PC-9 (cell line): Measurements from ENCODE around the gene ADAMTSL3. TPM values are rescaled to one million over a fixed set of nuclear protein-coding genes. Genes with fewer than 3 reads are reported as not detected.
"Not testable (repeated sequence)": the region's sequence is repeated elsewhere in the genome, so short reads cannot be mapped to it uniquely, and the experiment has no call there.

Experiments
- BruUV-seq: library from RNA; stranded (reverse); fragments of 400-500 nt; replicated peaks from 2 replicates; lab custom pipeline; 2021; lab: Mats Ljungman, UMichigan
- CTCF ChIA-PET: fragments of 300-600 bp; sonication (Branson Sonifier 250); formaldehyde crosslinking; loops from one replicate; lab custom pipeline; 2022; ENCODE audit warnings: antibody characterized with exemption; lab: Charles Lee
- POLR2A ChIA-PET: fragments of 300-600 bp; sonication (Branson Sonifier 250); formaldehyde crosslinking; loops from one replicate; lab custom pipeline; 2022; ENCODE audit warnings: antibody characterized with exemption; ENCODE audit not compliant: unreplicated experiment; lab: Charles Lee
- DNase-seq, 2 experiments: peaks; one replicate each; pipeline versions ENCODE4 v3.0.0 to v3.0.0-alpha.2; 2015 to 2022; ENCODE audit warnings: mixed read lengths in 1 of 2
- H2AFZ ChIP-seq: fragments of 200-600 bp; sonication (generic); 2 replicates; pipeline ENCODE4 v1.8.1; 2017; ENCODE audit warnings: antibody characterized with exemption
- H3F3A ChIP-seq: fragments of 200-600 bp; sonication (generic); 2 replicates; pipeline ENCODE4 v1.8.1; 2017; ENCODE audit warnings: antibody characterized with exemption, mild to moderate bottlenecking, low read depth; ENCODE audit not compliant: insufficient read depth
- H3K27ac ChIP-seq: fragments of 200-600 bp; sonication (generic); 2 replicates; pipeline ENCODE4 v1.6.1; 2016; ENCODE audit warnings: mixed run types
- H3K27me3 ChIP-seq: fragments of 200-600 bp; sonication (generic); 2 replicates; pipeline ENCODE4 v1.6.1; 2016; ENCODE audit warnings: low read depth, mixed run types; ENCODE audit not compliant: insufficient read depth
- H3K36me3 ChIP-seq: fragments of 200-600 bp; sonication (generic); 2 replicates; pipeline ENCODE4 v1.6.1; 2016; ENCODE audit warnings: low read depth, mixed run types
- H3K4me1 ChIP-seq: fragments of 200-600 bp; sonication (generic); replicated peaks from 2 replicates; pipeline ENCODE4 v1.6.1; 2016; ENCODE audit warnings: mixed run types; ENCODE audit not compliant: insufficient read depth
- H3K4me2 ChIP-seq: fragments of 200-600 bp; sonication (generic); 2 replicates; pipeline ENCODE4 v1.6.1; 2017; ENCODE audit warnings: mixed run types
- H3K4me3 ChIP-seq: fragments of 200-600 bp; sonication (generic); 2 replicates; pipeline ENCODE4 v1.6.1; 2016; ENCODE audit warnings: mixed run types
- H3K79me2 ChIP-seq: fragments of 200-600 bp; sonication (generic); 2 replicates; pipeline ENCODE4 v1.6.1; 2017; ENCODE audit warnings: low read depth, mixed run types
- H3K9me2 ChIP-seq: fragments of 200-600 bp; sonication (generic); 2 replicates; pipeline ENCODE4 v1.8.1; 2017; ENCODE audit warnings: mild to moderate bottlenecking; ENCODE audit not compliant: insufficient read depth
- H3K9me3 ChIP-seq: fragments of 200-600 bp; sonication (generic); 2 replicates; pipeline ENCODE4 v1.8.1; 2016; ENCODE audit warnings: low read depth; ENCODE audit not compliant: insufficient read depth
- H4K20me1 ChIP-seq: fragments of 200-600 bp; sonication (generic); 2 replicates; pipeline ENCODE4 v1.8.1; 2017; ENCODE audit not compliant: insufficient read depth
- EZH2 ChIP-seq: fragments of 200-600 bp; sonication (generic); IDR thresholded peaks from 2 replicates; pipeline ENCODE4 v1.8.0; 2017; ENCODE audit warnings: antibody characterized with exemption, low read depth
- intact Hi-C: fragments of 100-400 bp; cut with micrococcal nuclease; formaldehyde crosslinking; loops from one replicate; pipeline ENCODE4 v1.10.0; 2022; ENCODE audit not compliant: unreplicated experiment
- total RNA-seq: library from RNA; stranded (reverse); gene quantifications from 2 replicates; pipeline ENCODE4 v1.2.3, GENCODE V29; 2021
- TF ChIP-seq, protein P1 (sequence below): fragments of 200-600 bp; sonication (generic); conservative IDR thresholded peaks from 2 replicates; pipeline ENCODE4 v1.6.1; 2017; ENCODE audit warnings: mixed run types, antibody characterized with exemption, mild to moderate bottlenecking, moderate library complexity

ADAMTSL3 gene
- total RNA-seq, 1 experiment from 2014 or later = 5.0 TPM

DNA sequence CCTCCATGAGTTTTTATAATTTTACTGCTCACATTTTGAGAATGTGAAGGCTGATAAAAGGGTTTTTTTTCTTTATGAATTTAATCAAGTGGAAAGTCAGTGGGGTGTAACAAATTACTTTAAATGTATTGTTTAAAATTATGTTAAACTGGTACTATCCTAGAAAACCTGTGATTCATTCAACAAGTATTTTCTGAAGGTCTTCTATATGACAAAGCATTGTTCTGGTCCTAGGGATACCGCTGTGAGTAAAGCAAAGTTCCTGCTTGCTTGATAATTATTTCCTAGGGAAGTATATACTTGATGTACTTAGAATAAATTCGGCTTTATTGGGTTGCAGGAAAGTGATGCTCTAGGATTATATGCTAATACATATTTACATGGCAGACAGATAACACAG lies 428.8 kb downstream of the ADAMTSL3 start:
- Histone ChIP-seq H3K4me1 (no peaks in the 10 kb centered on the region), H2AFZ (no peak overlapping the region), H3K4me2 (no peak overlapping the region), H3K27ac (no peak overlapping the region), H3K9me2 (no peaks in the 10 kb centered on the region), H3K36me3 (no peaks in the 10 kb centered on the region), H3F3A (no peaks in the 10 kb centered on the region), H3K9me3 (no peaks in the 10 kb centered on the region), H3K27me3 (peaks cover 3% of the 10 kb centered on the region; the same call in 1 of the 2 replicates), H4K20me1 (no peaks in the 10 kb centered on the region), H3K4me3 (no peak overlapping the region), H3K79me2 (no peaks in the 10 kb centered on the region)
- intact Hi-C loops = no loop called here
- ChIA-PET CTCF (no interaction called here), POLR2A (no interaction called here)
- no peak for TF ChIP-seq EZH2
- TF ChIP-seq, protein P1, sequence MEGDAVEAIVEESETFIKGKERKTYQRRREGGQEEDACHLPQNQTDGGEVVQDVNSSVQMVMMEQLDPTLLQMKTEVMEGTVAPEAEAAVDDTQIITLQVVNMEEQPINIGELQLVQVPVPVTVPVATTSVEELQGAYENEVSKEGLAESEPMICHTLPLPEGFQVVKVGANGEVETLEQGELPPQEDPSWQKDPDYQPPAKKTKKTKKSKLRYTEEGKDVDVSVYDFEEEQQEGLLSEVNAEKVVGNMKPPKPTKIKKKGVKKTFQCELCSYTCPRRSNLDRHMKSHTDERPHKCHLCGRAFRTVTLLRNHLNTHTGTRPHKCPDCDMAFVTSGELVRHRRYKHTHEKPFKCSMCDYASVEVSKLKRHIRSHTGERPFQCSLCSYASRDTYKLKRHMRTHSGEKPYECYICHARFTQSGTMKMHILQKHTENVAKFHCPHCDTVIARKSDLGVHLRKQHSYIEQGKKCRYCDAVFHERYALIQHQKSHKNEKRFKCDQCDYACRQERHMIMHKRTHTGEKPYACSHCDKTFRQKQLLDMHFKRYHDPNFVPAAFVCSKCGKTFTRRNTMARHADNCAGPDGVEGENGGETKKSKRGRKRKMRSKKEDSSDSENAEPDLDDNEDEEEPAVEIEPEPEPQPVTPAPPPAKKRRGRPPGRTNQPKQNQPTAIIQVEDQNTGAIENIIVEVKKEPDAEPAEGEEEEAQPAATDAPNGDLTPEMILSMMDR = no peak
- no TSS peak for BruUV-seq
- no peak for DNase-seq

DNA sequence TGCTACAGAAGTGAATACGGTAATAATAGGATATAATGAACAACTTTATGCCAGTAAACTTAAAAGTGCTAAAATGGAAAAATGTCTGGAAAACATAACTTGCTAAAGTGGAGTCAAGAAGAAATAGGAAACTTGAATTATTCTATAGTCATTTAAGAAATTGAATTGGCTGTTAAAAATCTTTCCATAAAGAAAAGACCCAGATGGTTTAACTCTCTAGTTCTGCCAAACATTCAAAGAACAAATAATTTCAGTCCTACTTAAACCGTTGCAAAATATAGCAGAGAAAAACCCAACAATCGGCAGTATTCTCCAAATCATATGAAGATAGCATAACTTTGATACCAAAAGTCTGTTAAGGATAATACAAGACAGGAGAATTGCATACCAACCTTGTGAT lies 432.1 kb downstream of the ADAMTSL3 start:
- H3K4me1 ChIP-seq, H3F3A ChIP-seq, H3K79me2 ChIP-seq, H3K4me3 ChIP-seq, H3K9me3 ChIP-seq, H3K27ac ChIP-seq, H3K4me2 ChIP-seq, H3K27me3 ChIP-seq, CTCF ChIA-PET, H4K20me1 ChIP-seq, H3K36me3 ChIP-seq, DNase-seq, intact Hi-C loops, H3K9me2 ChIP-seq, H2AFZ ChIP-seq, BruUV-seq: not testable (repeated sequence)
- POLR2A ChIA-PET = interaction anchor here (0.6 kb wide), 1 partner anchor 875 kb away, joined by 5 read pairs; no protein-coding TSS in a partner anchor

Other genes with a start within 250 kb of the ADAMTSL3 start
- 0.22 TPM in 1 of 2 replicates, not detected in the other for gene SH3GL3, start 206.8 kb upstream of the ADAMTSL3 start, total RNA-seq